Heart right ventricle (tissue), 16 donors: ENCODE data around the gene TICAM2. TPM values are rescaled to one million over a fixed set of nuclear protein-coding genes. Genes with fewer than 3 reads are reported as not detected.
A peak's percentile ranks its signal among the peaks of the same experiment; 100 is the strongest.

ENCODE experiments used
- ATAC-seq, 8 donors: fragments of 200-7000 bp; cut with Tn5 transposase; one replicate each; pipeline ENCODE4 v1.9.1; 2020; ENCODE audit warnings: mild to moderate bottlenecking in 8 of 8, moderate library complexity in 8 of 8, moderate number of reproducible peaks in 1 of 8
- DNase-seq, 2 donors: peaks; one replicate each; pipeline ENCODE4 v3.0.0-alpha.2; 2020
- H3K27ac ChIP-seq, 10 donors: fragments of 200-600 bp; sonication (generic) in 2 of 10; one replicate each; pipeline versions ENCODE4 v1.5.0 to v1.8.0; 2020 to 2022; ENCODE audit warnings: mild to moderate bottlenecking in 3 of 10
- H3K27me3 ChIP-seq, 7 donors: fragments of 200-600 bp; one replicate each; pipeline ENCODE4 v1.8.0; 2021 to 2022; ENCODE audit warnings: mild to moderate bottlenecking in 2 of 7
- H3K36me3 ChIP-seq, 9 donors: fragments of 200-600 bp; sonication (generic) in 1 of 9; one replicate each; pipeline versions ENCODE4 v1.5.0 to v1.8.0; 2020 to 2022; ENCODE audit warnings: mild to moderate bottlenecking in 2 of 9
- H3K4me1 ChIP-seq, 9 donors: fragments of 200-600 bp; sonication (generic) in 1 of 9; one replicate each; pipeline versions ENCODE4 v1.5.0 to v1.8.0; 2020 to 2022; ENCODE audit warnings: mild to moderate bottlenecking in 4 of 9
- H3K4me3 ChIP-seq, 10 donors: fragments of 200-600 bp; sonication (generic) in 2 of 10; one replicate each; pipeline versions ENCODE4 v1.5.0 to v1.8.0; 2020 to 2022; ENCODE audit warnings: mild to moderate bottlenecking in 7 of 10, moderate library complexity in 2 of 10
- H3K9me3 ChIP-seq, 11 donors: fragments of 200-600 bp in 10 of 11; sonication (generic) in 2 of 11; one replicate each; pipeline versions ENCODE4 v1.5.0 to v1.8.0; 2013 to 2022; ENCODE audit warnings: mild to moderate bottlenecking in 2 of 11, control low read depth in 1 of 11, moderate library complexity in 1 of 11
- CTCF ChIP-seq, 9 donors: fragments of 200-600 bp; sonication (generic) in 2 of 9; IDR thresholded peaks; one replicate each; pipeline versions ENCODE4 v1.5.0 to v1.8.0; 2021 to 2022; ENCODE audit warnings: antibody characterized with exemption in 9 of 9, mild to moderate bottlenecking in 5 of 9, moderate library complexity in 1 of 9
- WGBS, 2 donors: extraction: QIAGEN DNeasy Blood & Tissue Kit; methylation state at CpG; one replicate each; pipeline ENCODE4 v1.1.7; 2013; ENCODE audit warnings: inconsistent platforms in 1 of 2; 5-methylcytosine and 5-hydroxymethylcytosine counted together
- intact Hi-C, 10 donors: fragments of 100-400 bp; cut with DNase I; formaldehyde crosslinking; loops; one replicate each; pipeline versions ENCODE4 v1.11.1 to v1.14.2; 2022
- polyA plus RNA-seq, 2 donors: library from polyadenylated mRNA; stranded (reverse); fragments of 200-250 nt; gene quantifications; one replicate each; pipeline ENCODE4 v1.2.3, GENCODE V29; 2013
- total RNA-seq, 10 donors: library from RNA; stranded (reverse); fragmentation: NEBNext Ultra II Directional in 3 of 10; extraction: Animal tissue kit (Norgen Biotek cat#: 25700) in 3 of 10; gene quantifications; one replicate each; pipeline versions ENCODE4 v1.2.1 to v1.2.4, GENCODE V29; 2021 to 2023
- donor health status: Arrhythmogenic right ventricular cardiomyopathy.
- donor health status: ischemic (EF 13 %, LVEDD 7.1; RV severe dilation, severe dysfunction).
- donor health status: healthy with polysubstance abuse.
- donor health status: DM: no; HTN: yes; CAD: no.
- donor health status: DM: no; HTN: no; CAD: no.
- donor health status: ischemic (EF 25% LVEDD 6.9; RV normal size, moderate dysfunction).
- donor health status: ischemic (EF 25% LVEDD 5.7; RV mildly dilated, moderate dysfunction).
- donor health status: healthy.
- donor health status: DM: yes; HTN: yes; CAD: no.
- donor health status: Ischemic cardiomyopathy.
- donor health status: ischemic (EF 35%, LVEDD 5.7; RV mildly dilated, moderate dysfunction).
- donor health status: nonischemic (EF 11% LVEDD 7.7; RV severe dilation, severe dysfunction).
- donor health status: DM: yes; HTN: yes; CAD: no.
- donor health status: PGD.
- donor health status: ischemic (EF 29% LVEDD 5.4; RV normal size, mild dysfunction).
- donor health status: nonischemic (EF 23%, LVEDD 6.1; RV moderate dilation, normal function).

Gene TICAM2
- total and polyA plus RNA-seq, 12 donors = 1.2 to 4.4 (median 1.9) TPM

- peaks cover 4 to 62% (median 51%) of the 10 kb centered on the region in 9 donors for H3K4me1 ChIP-seq
- ATAC-seq (no peak), DNase-seq (no peak)
- TF ChIP-seq CTCF (IDR thresholded peaks at IDR 0.05) = no peak
- H3K9me3 ChIP-seq = peaks cover 0 to 15% (median 2%) of the 10 kb centered on the region in 11 donors
- intact Hi-C loops = loop anchor here in 6 of 10 donors (2.0 to 10.0 kb wide), 8 partner anchors 81 to 166 kb away; partner anchors contain the start of gene TMED7 (in 1 of the 6)
- H3K4me3 ChIP-seq = peak overlapping the region; percentile 74 to 96 (median 90)
- peaks cover 0 to 52% (median 0%) of the 10 kb centered on the region in 9 donors for H3K36me3 ChIP-seq
- WGBS, 2 donors = 29 to 39% methylated on average over 10 of the region's 10 CpGs
- no peaks in the 10 kb centered on the region for H3K27me3 ChIP-seq
- H3K27ac ChIP-seq = peak overlapping the region; percentile 93 to 99 (median 98)
These were observed 59.5 kb downstream of the TICAM2 start for GRCh38 chr5:115542651-115543364.

GRCh38 chr5:115542086-115542485, 60.2 kb downstream of the TICAM2 start:
- DNase-seq (no peak), ATAC-seq (no peak)
- TF ChIP-seq CTCF (IDR thresholded peaks at IDR 0.05) = no peak
- WGBS, 2 donors = 3 to 17% methylated on average over 2 of the region's 2 CpGs
- Histone ChIP-seq H3K4me1 (peaks cover 4 to 69% (median 58%) of the 10 kb centered on the region in 9 donors), H3K4me3 (peak overlapping the region; percentile 74 to 96 (median 90)), H3K9me3 (peaks cover 0 to 15% (median 2%) of the 10 kb centered on the region in 11 donors), H3K36me3 (peaks cover 0 to 58% (median 0%) of the 10 kb centered on the region in 9 donors), H3K27ac (peak overlapping the region; percentile 93 to 99 (median 98)), H3K27me3 (no peaks in the 10 kb centered on the region)
- intact Hi-C loops = loop anchor here in 6 of 10 donors (2.0 to 10.0 kb wide), 8 partner anchors 80 to 165 kb away; partner anchors contain the start of gene TMED7 (in 1 of the 6)

GRCh38 chr5:115541611-115542010, 60.7 kb downstream of the TICAM2 start:
- Histone ChIP-seq H3K27ac (peak overlapping the region; percentile 15 to 99 (median 98)), H3K9me3 (peaks cover 0 to 15% (median 2%) of the 10 kb centered on the region in 11 donors), H3K36me3 (peaks cover 0 to 62% (median 1%) of the 10 kb centered on the region in 9 donors), H3K4me3 (peak overlapping the region; percentile 74 to 96 (median 90)), H3K27me3 (no peaks in the 10 kb centered on the region), H3K4me1 (peaks cover 4 to 74% (median 63%) of the 10 kb centered on the region in 9 donors)
- WGBS, 2 donors = 7 to 24% methylated on average over 2 of the region's 2 CpGs
- DNase-seq = no peak
- ATAC-seq = no peak
- TF ChIP-seq CTCF (IDR thresholded peaks at IDR 0.05) = peak in 3 of 9 donors; percentile 14 to 27 (median 23)
- intact Hi-C loops = loop anchor here in 6 of 10 donors (2.0 to 10.0 kb wide), 8 partner anchors 79 to 165 kb away; partner anchors contain the start of gene TMED7 (in 1 of the 6)

- no peak overlapping the region for H3K27ac ChIP-seq
- H3K27me3 ChIP-seq = no peaks in the 10 kb centered on the region
- peaks cover 4 to 100% (median 91%) of the 10 kb centered on the region in 9 donors for H3K4me1 ChIP-seq
- H3K4me3 ChIP-seq = peak overlapping the region in 1 of 10 donors; percentile 6
- intact Hi-C loops = loop anchor here in 1 of 10 donors (10.0 kb wide), 1 partner anchor 71 kb away; no protein-coding TSS in a partner anchor
- DNase-seq (no peak), ATAC-seq (no peak)
- WGBS, 2 donors = 72 to 73% methylated on average over 3 of the region's 3 CpGs
- no peak for TF ChIP-seq CTCF (IDR thresholded peaks at IDR 0.05)
- H3K36me3 ChIP-seq = peaks cover 0 to 83% (median 0%) of the 10 kb centered on the region in 9 donors
- H3K9me3 ChIP-seq = peaks cover 0 to 3% (median 0%) of the 10 kb centered on the region in 11 donors
These were observed 66.7 kb downstream of the TICAM2 start for GRCh38 chr5:115535479-115536035.
